Activated CD4-positive, CD25-positive, alpha-beta regulatory T cell (primary cell): ENCODE measurements around the gene SLC6A6.

ENCODE experiments used
- DNase-seq, 4 experiments: peaks; one replicate each; lab custom pipeline; 2025; lab: John Stamatoyannopoulos, UW

SLC6A6 gene

DNA sequence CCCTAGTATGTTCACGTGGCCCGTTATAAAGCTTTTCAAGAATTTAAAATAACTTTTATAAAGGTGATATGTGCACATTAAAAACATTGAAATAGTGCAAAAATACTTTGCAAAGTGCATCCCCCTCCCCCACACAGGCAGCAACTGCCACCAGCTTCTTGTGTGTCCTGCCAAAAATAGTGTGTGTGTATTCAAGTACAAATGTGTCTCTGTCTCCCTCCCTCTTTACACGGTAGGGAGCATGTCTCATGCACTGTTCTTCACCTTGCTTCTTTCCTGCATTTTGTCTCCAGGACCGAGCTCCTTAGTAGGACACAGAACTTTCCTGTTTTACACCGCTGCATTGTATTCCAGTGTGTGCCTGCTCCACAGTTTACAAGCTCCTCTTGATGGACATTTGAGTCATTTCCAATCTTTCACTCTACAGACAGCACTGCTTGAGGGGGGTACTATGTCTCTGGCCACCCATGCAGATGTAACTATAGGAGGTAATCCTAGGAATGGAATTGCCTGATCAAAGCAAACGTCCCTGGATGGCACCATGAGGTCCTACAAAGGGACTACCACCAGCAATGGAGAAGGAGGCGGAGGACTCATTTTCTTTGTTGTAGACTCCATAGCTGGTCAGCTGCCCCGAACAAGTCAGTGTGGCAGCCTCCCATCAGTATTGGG lies 52.4 kb downstream of the SLC6A6 start:
- no peak for DNase-seq

DNA sequence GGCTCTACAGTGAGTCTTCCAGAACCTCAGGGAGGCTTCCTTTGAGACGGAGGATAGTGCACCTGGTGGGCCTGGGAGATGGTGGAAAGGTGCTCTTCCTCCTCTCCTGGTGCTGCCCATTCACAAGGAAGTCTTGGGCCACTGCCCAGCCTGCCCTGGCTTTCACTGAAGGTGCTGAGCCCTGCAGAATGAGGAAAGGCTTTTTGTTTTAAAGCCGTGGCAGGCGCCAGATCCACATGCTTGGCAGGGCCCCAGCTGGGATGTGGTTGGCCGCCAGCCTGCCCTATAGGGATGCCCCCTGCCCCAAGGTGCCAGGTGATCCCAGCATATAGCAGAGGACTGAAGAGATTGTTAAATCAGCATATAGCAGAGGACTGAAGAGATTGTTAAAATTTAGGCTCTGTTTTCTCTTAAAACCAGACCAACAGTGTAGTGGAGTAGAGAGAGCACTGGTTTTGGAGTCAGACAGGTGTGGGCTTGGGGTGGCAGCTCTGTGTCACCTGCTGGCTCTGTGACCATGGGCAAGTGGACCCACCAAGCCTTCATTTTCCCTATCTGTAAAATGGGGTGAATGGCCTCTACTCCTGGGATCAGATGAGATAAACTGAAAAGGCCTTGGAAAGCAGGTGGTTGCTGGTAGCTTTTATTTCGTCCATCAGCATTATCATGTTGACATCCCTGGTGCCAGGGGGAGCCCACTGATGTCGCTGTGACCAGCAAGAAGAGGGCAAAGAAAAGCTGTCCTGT lies 53.3 kb downstream of the SLC6A6 start:
- DNase-seq: no peak

DNA sequence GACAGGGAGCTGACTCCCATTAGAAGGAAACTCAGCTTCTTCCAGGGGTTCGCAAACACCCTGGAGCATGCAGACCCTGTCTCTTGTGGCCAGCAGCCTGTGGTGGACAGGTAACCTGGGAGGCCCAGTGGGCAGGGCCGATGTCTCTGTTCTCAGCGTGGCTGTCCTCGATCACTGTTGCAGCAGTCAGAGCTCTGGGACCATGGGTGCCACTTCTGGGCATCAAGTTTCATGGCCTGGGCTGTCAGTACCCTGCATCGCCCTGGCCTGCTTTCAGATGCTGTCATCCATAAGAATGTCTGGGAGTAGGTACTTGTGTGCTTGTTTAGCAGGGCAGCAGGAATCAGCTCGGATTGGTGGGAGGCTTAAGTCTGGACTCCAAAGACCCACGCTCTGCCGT lies 54.4 kb downstream of the SLC6A6 start:
- no peak for DNase-seq

DNA sequence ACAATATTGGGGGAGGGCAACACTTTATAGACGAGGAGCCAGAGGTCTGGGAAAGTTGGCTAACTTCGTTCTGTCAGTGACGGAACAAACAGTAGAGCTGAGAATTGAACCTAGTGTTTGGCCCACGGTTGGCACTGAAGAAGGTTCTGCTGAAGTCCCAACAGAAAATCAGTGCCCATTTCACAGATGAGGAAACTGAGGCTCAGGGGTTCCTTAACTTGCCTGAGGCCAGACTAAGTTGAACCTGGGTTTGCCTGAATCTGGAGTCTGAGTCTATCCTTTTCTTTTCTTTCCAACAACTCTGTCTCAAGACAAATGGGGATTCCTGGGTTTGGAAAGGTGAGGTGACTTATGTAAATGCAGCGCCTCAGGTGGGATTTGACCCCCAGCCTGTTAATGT lies 55.1 kb downstream of the SLC6A6 start:
- DNase-seq: no peak

DNA sequence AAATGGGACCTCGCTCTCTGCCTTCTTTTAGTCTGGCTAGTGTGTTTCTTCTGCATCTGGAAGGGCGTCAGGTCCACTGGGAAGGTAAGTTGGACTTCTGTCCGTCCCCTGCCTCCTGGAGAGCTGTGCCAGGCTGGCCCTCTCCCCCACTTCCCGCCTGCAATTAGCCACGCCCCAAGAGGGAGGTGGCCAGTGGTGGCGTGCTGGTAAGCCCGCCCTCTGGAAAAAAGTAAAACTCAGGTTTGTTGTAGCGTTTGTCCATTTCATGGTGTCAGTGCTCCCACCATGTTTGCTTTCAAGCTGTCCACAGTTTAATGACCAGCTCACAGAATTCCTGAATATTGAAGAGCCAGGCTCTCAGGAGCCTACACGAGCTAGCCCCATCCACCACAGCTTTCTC lies 55.6 kb downstream of the SLC6A6 start:
- no peak for DNase-seq

DNA sequence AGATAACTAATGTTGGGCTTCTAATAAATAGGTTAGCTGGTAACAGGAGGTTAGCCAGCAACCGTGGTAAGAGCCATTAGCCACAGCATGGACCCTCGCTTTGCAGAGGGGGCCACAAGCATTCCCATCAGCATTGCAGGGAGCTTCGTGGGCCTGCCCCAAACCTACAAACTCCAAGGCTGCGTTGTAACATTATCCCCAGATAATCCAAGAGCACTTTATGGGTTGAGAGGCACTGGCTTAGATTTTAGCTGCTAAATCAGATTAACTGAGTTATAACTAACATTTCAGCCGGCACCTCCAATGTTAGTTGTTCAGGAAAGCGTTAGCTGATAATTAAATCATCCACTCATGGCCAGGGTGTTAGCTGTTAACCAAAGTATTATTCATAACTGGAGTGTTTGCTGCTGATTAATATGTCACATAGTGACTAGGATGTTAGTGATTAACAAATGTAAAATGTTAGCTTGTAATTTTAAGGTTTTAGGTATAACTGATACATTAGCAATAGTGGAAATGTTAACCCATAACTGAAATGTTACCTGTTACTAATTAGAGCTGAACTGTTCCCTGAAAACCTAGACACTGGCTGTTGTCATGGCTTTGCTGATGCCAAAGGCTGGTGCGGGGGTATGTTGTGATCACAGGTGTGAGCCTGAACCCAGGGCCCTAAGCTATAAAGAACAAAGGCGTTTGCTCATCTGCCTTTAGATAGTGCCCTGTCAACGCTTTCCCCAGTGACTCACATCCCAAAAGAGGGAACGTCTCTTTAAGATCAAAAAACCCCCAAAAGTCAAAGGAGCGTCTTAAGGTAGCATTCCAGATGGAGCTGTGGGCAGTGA lies 56.2 kb downstream of the SLC6A6 start:
- DNase-seq: no peak

DNA sequence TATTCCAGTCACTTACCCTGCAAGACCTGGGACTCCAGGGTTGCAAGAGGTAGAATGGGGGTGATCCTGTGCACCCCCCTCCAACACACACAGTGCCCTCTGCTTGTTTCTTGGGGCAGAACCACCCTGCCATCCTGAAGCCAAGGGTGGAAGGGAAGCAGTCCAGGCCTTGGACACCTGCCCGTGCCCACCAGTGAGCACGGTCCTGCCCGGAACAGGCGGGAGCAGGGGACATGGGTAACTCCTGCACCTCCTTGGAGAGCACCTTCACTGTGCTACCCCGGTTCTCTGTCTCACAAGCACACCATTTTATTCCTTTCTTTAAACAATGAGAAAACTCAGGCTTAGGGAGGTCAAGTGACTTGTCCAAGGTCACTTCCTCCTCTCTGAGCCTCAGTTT lies 57.0 kb downstream of the SLC6A6 start:
- DNase-seq: no peak

DNA sequence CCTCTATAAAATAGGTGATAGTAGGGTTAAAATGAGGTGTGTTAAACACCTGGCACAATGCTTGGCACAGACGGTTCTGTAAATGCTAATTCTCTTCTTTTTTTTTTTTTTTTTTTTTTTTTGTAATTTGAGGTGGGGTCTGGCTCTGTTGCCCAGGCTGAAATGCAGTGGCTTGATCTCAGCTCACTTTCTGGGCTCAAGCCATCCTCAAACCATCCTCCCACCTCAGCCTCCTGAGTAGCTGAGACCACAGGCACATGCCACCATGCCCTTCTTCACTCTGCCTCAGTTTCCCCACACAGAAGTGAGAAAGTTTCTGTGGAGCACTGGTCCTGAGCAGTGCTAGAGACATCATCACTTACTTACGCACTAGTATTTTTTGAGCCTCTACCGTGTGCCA lies 57.4 kb downstream of the SLC6A6 start:
- no peak for DNase-seq

DNA sequence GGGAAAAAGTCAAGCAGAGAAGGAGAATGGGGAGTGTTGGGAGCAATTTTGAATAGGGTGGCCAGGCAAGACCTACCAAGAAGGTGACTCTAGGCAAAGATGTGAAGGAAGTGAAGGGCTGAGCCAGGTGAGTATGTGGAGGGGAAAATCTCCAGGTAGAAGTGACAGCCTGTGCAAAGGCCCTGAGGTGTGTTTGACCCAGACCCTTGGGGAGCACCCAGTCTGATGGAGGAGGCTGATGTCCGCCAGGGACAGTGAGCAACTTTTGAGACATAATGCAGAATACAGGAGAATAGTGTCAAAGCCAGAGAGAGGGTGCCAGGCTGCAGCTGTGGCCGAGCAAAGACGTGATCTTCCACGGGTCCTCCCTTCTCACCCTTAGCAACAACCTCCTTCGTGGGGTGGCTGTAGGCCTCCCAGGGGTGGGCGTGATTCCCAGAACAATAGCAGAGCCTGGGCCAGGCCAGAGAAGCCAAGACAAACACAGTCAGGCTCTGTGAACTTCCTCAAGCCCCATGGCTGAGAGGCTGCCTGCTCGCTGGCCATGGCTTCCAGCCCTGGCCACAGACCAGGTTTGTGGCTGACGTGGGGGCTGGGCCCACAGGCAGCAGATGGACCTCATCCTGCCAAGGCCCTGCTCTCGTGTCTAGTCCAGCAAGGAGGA lies 58.1 kb downstream of the SLC6A6 start:
- DNase-seq: no peak

DNA sequence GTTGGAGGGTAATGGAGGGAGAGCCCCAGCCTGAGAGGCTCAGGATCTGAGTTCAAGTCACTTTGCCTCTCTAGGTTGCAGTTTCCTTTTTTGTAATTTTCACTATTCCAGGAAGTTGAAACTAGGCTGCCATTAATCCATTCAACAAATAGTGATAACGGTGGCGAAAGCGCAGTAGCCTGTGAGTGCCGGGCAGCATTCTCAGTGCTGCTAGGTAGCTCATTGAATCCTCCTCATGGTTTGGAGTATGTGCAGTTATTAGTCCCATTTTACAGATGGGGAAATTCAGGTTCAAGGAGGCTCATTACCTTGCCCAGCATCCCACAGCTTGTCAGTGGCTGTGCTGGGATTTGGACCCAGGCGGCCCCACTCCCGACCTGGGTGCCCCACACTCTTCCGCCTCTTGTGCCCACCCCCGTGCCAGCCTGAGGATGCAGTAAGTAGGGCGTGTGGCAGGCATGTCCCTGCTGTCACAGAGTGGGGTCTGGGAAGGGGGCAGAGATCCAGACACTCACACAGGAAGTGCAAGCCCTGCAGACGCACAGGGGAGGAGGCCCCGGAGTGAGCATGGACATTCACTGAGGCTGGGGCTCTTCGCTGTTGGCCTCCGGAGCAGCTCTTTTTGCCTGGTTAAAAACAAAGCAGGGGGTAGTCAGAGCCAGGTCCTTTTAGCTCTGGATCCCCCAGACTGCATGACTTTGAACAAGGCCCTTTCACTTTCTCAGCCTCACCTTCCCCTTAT lies 58.8 kb downstream of the SLC6A6 start:
- no peak for DNase-seq

DNA sequence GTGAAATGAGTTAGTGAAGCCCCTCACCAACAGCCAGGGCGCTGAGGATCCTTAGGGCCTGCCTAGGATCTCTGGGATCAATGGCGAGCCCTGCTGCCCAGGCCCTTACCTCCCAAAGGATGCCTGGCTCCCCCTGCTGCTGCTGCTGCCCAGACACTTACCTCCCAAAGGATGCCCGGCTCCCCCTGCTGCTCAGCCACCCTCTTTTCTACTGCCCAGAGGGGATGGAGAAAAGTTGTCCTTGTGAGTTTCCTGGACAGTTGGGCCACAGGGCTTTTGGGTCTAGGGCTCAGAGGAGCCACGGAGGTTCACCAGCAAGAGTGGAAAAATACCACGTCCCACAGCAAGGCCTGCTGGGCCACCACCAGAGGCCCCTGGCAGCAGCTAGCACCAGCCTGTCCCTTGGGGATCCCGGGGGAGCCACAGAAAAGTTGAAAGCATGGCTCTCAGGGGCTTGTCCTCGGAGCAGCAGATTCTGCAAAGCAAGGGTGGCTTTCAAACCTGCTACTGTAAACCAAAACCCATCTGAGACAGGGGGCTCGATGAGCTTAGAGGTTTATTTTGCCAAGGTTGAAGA lies 59.4 kb downstream of the SLC6A6 start:
- peak in 2 of 4 experiments; percentile 16 to 24 for DNase-seq

DNA sequence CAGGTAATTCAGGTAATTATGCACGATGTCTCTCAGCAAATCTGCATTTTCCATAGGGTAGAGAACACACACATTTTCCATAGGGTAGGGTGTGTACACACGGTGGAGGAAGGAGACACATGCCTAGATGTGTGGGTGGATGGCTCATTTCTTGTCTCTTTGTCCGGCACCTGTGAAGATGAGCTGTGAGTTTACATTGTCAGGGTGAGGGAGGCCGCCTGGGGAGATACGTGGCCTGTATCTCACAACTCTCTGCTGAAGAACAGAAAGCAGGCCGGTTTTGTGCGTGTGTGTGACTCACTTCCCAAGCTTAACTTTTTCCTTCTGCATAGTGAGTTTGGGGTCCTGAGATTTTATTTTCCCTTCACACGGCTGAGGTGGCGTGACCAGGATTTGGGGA lies 60.3 kb downstream of the SLC6A6 start:
- no peak for DNase-seq

DNA sequence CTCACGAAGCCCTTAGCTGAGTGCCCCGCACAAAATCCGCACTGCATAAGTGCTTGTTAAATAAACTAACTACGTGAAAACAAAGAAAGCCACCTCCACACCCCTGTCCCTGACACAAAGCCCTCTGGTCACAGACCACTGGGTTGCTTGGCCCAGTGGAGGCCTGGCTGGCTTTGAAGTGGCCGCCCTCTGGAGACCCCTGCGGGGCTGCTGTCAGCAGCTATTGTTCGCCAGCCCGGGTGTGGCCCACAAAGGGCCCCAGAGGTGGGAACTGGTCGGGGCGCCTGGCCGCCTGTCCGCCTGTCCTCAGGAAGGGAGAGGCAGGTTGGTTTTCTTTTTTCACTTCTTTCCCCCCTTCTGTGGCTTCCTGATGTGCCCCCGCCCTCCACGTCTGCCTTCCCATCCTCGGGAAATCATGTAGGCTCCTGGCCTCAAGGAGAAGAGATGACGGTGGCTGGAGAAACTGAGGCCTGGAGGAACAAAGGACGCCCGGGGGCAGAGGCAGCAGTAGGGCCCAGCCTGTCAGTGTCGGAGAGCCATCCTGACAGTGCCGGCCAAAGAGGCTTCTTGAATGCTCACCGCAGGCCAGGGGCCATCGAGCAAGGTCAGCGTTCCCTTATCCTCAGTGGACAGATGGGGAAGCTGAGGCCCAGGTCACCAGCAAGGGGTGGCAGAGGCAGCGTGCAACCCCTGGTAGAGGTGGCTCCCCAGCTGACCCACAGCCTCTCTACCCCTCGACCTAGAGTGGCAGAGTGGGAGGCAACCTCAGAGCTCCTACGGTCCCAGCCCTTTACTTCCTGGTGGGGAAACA lies 61.1 kb downstream of the SLC6A6 start:
- no peak for DNase-seq

DNA sequence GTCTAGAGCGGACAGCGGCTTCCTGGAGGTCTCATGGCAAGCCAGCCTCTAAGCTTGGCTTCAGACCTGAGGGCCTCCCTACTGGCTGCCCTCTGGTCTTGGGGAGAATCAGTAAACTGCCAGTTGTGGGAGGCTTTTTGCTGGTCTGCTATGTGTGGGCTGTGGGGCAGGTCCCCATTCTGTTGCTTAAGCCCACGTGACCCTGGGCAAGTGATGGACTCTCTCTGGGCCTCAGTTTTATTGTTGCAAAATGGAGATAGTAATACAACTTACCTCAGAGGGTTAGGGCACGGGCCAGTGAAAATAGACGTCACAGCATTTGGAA lies 61.7 kb downstream of the SLC6A6 start:
- DNase-seq: no peak

DNA sequence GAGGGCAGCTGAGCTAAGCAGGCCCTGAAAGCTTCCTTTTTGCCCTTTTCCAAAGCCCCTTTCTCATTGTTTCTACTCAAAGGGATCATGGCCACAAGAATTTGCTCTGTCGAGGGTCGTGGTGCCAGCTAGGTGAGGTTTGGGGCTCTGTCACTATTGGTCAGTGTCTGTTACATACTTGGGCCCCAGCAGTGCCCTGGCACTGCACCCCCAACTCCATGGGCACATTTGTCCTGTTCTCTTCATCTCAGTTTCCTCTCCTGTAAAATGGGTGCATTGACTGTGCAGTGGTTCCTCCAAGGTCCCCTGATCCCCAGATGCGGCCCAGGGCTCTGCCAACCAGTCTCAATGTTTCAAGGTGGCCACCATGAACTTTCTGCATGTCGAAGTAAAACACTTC lies 62.1 kb downstream of the SLC6A6 start:
- no peak for DNase-seq

DNA sequence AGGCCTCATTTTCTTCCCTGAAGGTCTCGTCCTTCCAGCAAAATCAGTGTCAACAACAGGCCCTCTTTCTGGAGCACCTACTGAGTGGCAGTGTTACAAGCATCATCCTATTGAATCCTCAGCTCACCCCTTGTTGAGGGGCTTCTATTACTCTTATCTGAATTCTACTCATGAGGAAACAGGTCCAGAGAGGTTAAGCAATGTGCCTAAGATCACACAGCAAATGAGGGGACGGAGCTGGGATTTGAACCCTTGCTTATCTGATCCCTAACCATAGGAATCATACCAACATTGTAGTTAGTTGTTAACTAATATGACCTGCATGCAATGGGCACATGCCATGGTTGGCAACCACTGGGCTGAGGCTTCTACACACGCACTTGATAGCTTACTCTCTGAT lies 63.0 kb downstream of the SLC6A6 start:
- no peak for DNase-seq

DNA sequence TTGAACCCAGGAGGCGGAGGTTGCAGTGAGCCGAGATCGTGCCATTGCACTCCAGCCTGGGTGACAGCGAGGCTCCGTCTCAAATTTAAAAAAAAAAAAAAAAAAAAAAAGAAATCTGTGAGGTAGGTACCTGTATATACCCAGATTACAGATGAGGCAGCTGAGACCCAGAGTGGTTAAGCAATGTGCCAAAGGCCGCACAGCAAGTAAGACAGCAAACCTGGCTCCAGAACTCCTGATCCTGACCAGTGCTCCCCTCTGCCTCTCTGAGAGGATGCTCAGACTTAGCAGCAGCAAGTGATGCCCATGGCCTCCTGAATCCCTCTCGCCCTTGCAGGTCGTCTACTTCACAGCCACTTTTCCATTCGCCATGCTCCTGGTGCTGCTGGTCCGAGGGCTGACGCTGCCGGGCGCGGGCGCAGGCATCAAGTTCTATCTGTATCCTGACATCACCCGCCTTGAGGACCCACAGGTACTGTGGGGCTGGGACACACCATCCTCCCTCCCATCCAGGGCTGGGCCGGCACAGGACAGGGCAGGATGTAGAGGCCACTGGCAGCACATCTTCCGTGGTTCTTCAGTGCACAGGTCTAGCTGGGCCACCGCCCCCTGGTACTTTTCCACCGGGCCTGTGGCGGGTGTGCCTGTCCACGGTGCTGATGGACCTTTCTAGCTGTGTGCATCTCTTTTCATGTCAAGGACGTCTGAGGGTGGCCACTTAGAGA lies 63.9 kb downstream of the SLC6A6 start:
- DNase-seq: no peak

DNA sequence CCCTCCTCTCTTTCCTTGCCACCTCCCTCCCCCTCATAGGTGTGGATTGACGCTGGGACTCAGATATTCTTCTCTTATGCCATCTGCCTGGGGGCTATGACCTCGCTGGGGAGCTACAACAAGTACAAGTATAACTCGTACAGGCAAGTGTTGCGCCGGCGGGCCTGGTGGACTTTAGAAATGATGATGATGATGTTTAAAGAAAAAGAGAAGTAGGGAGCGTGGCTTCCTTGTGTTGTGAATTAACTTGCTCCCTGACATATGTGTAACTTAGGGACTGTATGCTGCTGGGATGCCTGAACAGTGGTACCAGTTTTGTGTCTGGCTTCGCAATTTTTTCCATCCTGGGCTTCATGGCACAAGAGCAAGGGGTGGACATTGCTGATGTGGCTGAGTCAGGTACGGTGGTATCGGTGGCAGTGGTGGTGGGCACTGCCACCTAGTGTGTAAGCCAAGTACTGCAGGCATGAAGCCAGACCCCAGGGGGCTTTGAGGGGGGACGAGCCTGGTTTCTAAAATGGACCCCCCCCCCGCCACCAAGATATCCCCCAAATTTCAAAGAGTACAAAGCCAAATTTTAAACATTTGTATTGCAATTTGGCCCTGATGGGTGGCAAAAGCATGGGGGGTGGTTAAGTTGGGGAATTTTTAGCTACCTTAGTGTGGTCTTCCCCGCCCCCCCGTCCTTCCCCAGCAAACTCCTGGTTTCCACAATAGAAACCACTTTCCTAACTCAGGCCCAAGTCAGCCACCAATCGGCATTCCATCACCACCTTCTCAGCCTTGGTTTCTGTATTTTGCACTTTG lies 65.6 kb downstream of the SLC6A6 start:
- DNase-seq: peak in 2 of 4 experiments; percentile 8 to 11

DNA sequence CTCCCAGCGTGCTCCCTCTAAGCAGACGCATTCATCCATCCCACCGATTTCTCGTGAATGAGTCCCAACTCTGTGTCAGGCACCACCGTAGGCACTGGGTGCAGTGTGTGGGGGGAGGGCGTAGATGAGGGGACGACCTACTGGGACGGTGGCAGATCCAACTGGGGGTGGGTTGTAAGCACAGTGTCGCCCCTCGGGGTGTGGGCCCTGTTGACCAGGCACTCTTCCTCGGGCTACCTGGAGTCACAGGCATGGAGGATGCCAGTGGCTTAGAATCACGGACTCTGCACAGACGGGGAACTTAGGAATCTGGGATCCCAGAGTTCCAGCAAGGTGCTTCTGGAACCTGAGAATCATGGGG lies 66.2 kb downstream of the SLC6A6 start:
- no peak for DNase-seq
